ENCODE measurements around the gene EYA2.

DNA sequence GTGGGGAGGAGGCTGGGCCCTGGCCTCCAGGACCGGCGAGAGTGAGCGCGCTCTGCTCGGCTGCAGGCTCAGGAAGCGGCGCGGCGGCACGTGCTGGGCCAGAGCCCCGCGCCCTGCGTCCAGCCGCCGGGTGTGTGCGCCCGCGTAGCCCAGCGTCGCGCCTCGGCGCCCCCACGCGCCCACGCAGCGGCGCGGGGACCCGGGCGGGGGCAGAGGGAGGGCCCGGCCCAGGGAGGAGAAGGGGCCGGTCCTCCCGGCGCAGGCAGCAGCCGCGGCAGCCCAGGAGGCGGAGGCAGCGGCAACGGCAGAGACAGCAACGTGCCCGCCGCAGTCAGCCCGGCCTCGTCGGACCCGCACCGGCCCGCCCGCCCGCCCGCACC, at the start of gene EYA2:
- TF ChIP-seq, protein P1, sequence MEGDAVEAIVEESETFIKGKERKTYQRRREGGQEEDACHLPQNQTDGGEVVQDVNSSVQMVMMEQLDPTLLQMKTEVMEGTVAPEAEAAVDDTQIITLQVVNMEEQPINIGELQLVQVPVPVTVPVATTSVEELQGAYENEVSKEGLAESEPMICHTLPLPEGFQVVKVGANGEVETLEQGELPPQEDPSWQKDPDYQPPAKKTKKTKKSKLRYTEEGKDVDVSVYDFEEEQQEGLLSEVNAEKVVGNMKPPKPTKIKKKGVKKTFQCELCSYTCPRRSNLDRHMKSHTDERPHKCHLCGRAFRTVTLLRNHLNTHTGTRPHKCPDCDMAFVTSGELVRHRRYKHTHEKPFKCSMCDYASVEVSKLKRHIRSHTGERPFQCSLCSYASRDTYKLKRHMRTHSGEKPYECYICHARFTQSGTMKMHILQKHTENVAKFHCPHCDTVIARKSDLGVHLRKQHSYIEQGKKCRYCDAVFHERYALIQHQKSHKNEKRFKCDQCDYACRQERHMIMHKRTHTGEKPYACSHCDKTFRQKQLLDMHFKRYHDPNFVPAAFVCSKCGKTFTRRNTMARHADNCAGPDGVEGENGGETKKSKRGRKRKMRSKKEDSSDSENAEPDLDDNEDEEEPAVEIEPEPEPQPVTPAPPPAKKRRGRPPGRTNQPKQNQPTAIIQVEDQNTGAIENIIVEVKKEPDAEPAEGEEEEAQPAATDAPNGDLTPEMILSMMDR (IDR thresholded peaks at IDR 0.05; ENCODE audit: low read depth, low read length, missing input control), result no peak
- TF ChIP-seq JUND (IDR thresholded peaks at IDR 0.05), result no peak
- TF ChIP-seq EGR1 (IDR thresholded peaks at IDR 0.05; ENCODE audit: low read depth in 2 of 2), result no peak
- TF ChIP-seq, protein P2, sequence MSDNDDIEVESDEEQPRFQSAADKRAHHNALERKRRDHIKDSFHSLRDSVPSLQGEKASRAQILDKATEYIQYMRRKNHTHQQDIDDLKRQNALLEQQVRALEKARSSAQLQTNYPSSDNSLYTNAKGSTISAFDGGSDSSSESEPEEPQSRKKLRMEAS (IDR thresholded peaks at IDR 0.05), result no peak
- TF ChIP-seq RXRA (IDR thresholded peaks at IDR 0.05), result no peak
- TF ChIP-seq, protein P3, sequence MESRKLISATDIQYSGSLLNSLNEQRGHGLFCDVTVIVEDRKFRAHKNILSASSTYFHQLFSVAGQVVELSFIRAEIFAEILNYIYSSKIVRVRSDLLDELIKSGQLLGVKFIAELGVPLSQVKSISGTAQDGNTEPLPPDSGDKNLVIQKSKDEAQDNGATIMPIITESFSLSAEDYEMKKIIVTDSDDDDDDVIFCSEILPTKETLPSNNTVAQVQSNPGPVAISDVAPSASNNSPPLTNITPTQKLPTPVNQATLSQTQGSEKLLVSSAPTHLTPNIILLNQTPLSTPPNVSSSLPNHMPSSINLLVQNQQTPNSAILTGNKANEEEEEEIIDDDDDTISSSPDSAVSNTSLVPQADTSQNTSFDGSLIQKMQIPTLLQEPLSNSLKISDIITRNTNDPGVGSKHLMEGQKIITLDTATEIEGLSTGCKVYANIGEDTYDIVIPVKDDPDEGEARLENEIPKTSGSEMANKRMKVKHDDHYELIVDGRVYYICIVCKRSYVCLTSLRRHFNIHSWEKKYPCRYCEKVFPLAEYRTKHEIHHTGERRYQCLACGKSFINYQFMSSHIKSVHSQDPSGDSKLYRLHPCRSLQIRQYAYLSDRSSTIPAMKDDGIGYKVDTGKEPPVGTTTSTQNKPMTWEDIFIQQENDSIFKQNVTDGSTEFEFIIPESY (IDR thresholded peaks at IDR 0.05), result no peak
- no peak for TF ChIP-seq RAD21 (IDR thresholded peaks at IDR 0.05)
- no peak for TF ChIP-seq YY1 (IDR thresholded peaks at IDR 0.05)
- TF ChIP-seq TAF1 (conservative IDR thresholded peaks at IDR 0.05), result no peak
- TF ChIP-seq FOXA1 (IDR thresholded peaks at IDR 0.05), result no peak
